GM19328 (cell line): ENCODE measurements around the gene DOCK7.
"Not testable (repeated sequence)": the region's sequence is repeated elsewhere in the genome, so short reads cannot be mapped to it uniquely, and the experiment has no call there.

Experiments used
- ATAC-seq: cut with Tn5 transposase; IDR thresholded peaks from one replicate; pipeline ENCODE4 v1.9.1; 2021; ENCODE audit warnings: mild to moderate bottlenecking, moderate library complexity; ENCODE audit not compliant: unreplicated experiment

Gene DOCK7

GRCh38 chr1:62612770-62613169 is 75.4 kb downstream of the DOCK7 start:
- no peak for ATAC-seq

- not testable (repeated sequence) for ATAC-seq
Observed at GRCh38 chr1:62610588-62610987, 77.6 kb downstream of the DOCK7 start.

- no peak for ATAC-seq
Observed at GRCh38 chr1:62608905-62609304, 79.3 kb downstream of the DOCK7 start.

- no peak for ATAC-seq
Observed at GRCh38 chr1:62601457-62601856, 86.7 kb downstream of the DOCK7 start.

GRCh38 chr1:62599044-62599443 is 89.1 kb downstream of the DOCK7 start:
- ATAC-seq, result no peak

- ATAC-seq, result no peak
Observed at GRCh38 chr1:62597281-62597680, 90.9 kb downstream of the DOCK7 start, which contains the start of gene ANGPTL3. TSS of gene ANGPTL3 (plus strand) at chr1:62597520. CDS start at chr1:62597567, 47 bp downstream.

- ATAC-seq, result no peak
Observed at GRCh38 chr1:62595647-62596046, 92.5 kb downstream of the DOCK7 start.

GRCh38 chr1:62593825-62594394 is 94.3 kb downstream of the DOCK7 start:
- no peak for ATAC-seq

- ATAC-seq, result no peak
Observed at GRCh38 chr1:62590970-62591368, 97.2 kb downstream of the DOCK7 start.

- no peak for ATAC-seq
Observed at GRCh38 chr1:62590255-62590969, 97.8 kb downstream of the DOCK7 start.

GRCh38 chr1:62589321-62589720 is 98.9 kb downstream of the DOCK7 start:
- no peak for ATAC-seq

GRCh38 chr1:62588000-62588399 is 100.2 kb downstream of the DOCK7 start:
- no peak for ATAC-seq

- ATAC-seq, result no peak
Observed at GRCh38 chr1:62585469-62586155, 102.6 kb downstream of the DOCK7 start.

- no peak for ATAC-seq
Observed at GRCh38 chr1:62573675-62574074, 114.5 kb downstream of the DOCK7 start.

GRCh38 chr1:62572476-62572875 is 115.7 kb downstream of the DOCK7 start:
- ATAC-seq, result no peak

- ATAC-seq, result not testable (repeated sequence)
Observed at GRCh38 chr1:62571517-62571916, 116.7 kb downstream of the DOCK7 start.

GRCh38 chr1:62567926-62568325 is 120.3 kb downstream of the DOCK7 start:
- ATAC-seq, result not testable (repeated sequence)

GRCh38 chr1:62567182-62567581 is 121.0 kb downstream of the DOCK7 start:
- not testable (repeated sequence) for ATAC-seq

- no peak for ATAC-seq
Observed at GRCh38 chr1:62561306-62561705, 126.9 kb downstream of the DOCK7 start.

- no peak for ATAC-seq
Observed at GRCh38 chr1:62544570-62544969, 143.6 kb downstream of the DOCK7 start.

- ATAC-seq, result no peak
Observed at GRCh38 chr1:62541048-62541447, 147.1 kb downstream of the DOCK7 start.

GRCh38 chr1:62539028-62539447 is 149.1 kb downstream of the DOCK7 start:
- ATAC-seq, result no peak
